ENCODE data around the gene LMAN2L.

The LMAN2L gene

GRCh38 chr2:96703021-96703751 lies 36.7 kb downstream of the LMAN2L start:
- Histone ChIP-seq H3K9me3 (ENCODE audit: control insufficient read depth, low read length) (no peaks in the 10 kb centered on the region), H3K79me2 (no peaks in the 10 kb centered on the region), H3K4me1 (peaks cover 4% of the 10 kb centered on the region), H3K4me3 (ENCODE audit: low read depth, low read length) (no peak overlapping the region), H2AFZ (no peak overlapping the region), H3K36me3 (ENCODE audit: control insufficient read depth, insufficient read depth, low read length) (no peaks in the 10 kb centered on the region), H3K27me3 (ENCODE audit: control insufficient read depth, insufficient read depth, low read length) (no peaks in the 10 kb centered on the region), H3K4me2 (ENCODE audit: low read length) (no peak overlapping the region), H3K27ac (no peak overlapping the region), H3K9ac (no peak overlapping the region)
- no peak for TF ChIP-seq CTCF (IDR thresholded peaks at IDR 0.05)

- Histone ChIP-seq H3K36me3 (ENCODE audit: control insufficient read depth, insufficient read depth, low read length) (no peaks in the 10 kb centered on the region), H3K27me3 (ENCODE audit: control insufficient read depth, insufficient read depth, low read length) (no peaks in the 10 kb centered on the region), H3K4me1 (peaks cover 4% of the 10 kb centered on the region), H3K79me2 (no peaks in the 10 kb centered on the region), H3K4me2 (ENCODE audit: low read length) (no peak overlapping the region), H3K4me3 (ENCODE audit: low read depth, low read length) (no peak overlapping the region), H3K9ac (no peak overlapping the region), H3K27ac (no peak overlapping the region), H2AFZ (no peak overlapping the region), H3K9me3 (ENCODE audit: control insufficient read depth, low read length) (no peaks in the 10 kb centered on the region)
- no peak for TF ChIP-seq CTCF (IDR thresholded peaks at IDR 0.05)
Measured at GRCh38 chr2:96702098-96702785, 37.6 kb downstream of the LMAN2L start.

GRCh38 chr2:96701636-96702035 lies 38.2 kb downstream of the LMAN2L start:
- Histone ChIP-seq H3K27ac (no peak overlapping the region), H3K9me3 (ENCODE audit: control insufficient read depth, low read length) (no peaks in the 10 kb centered on the region), H3K4me2 (ENCODE audit: low read length) (no peak overlapping the region), H3K4me3 (ENCODE audit: low read depth, low read length) (no peak overlapping the region), H2AFZ (no peak overlapping the region), H3K36me3 (ENCODE audit: control insufficient read depth, insufficient read depth, low read length) (no peaks in the 10 kb centered on the region), H3K9ac (no peak overlapping the region), H3K4me1 (peaks cover 4% of the 10 kb centered on the region), H3K79me2 (no peaks in the 10 kb centered on the region), H3K27me3 (ENCODE audit: control insufficient read depth, insufficient read depth, low read length) (no peaks in the 10 kb centered on the region)
- TF ChIP-seq CTCF (IDR thresholded peaks at IDR 0.05), result no peak

GRCh38 chr2:96700086-96700485 lies 39.8 kb downstream of the LMAN2L start:
- no peaks in the 10 kb centered on the region for H3K27me3 ChIP-seq (ENCODE audit: control insufficient read depth, insufficient read depth, low read length)
- H3K36me3 ChIP-seq (ENCODE audit: control insufficient read depth, insufficient read depth, low read length), result no peaks in the 10 kb centered on the region
- H3K4me3 ChIP-seq (ENCODE audit: low read depth, low read length), result no peak overlapping the region
- H3K4me2 ChIP-seq (ENCODE audit: low read length), result no peak overlapping the region
- no peaks in the 10 kb centered on the region for H3K9me3 ChIP-seq (ENCODE audit: control insufficient read depth, low read length)
- peaks cover 4% of the 10 kb centered on the region for H3K4me1 ChIP-seq
- H3K27ac ChIP-seq, result no peak overlapping the region
- TF ChIP-seq CTCF (IDR thresholded peaks at IDR 0.05), result no peak
- H3K79me2 ChIP-seq, result no peaks in the 10 kb centered on the region
- no peak overlapping the region for H2AFZ ChIP-seq
- no peak overlapping the region for H3K9ac ChIP-seq

All from parathyroid adenoma (tissue), 2 donors.